ENCODE measurements around the gene PGS1.

Gene PGS1

GRCh38 chr17:78400581-78401240 lies 22.3 kb downstream of the PGS1 start:
- peaks cover 97% of the 10 kb centered on the region for H3K36me3 ChIP-seq (ENCODE audit: insufficient read depth, low read length)
- H3K9me3 ChIP-seq (ENCODE audit: insufficient read depth, low read length, severe bottlenecking), result no peaks in the 10 kb centered on the region
- H3K9ac ChIP-seq (ENCODE audit: low read depth, low read length), result no peak overlapping the region
- H3K27me3 ChIP-seq (ENCODE audit: insufficient read depth, low read length, poor library complexity), result no peaks in the 10 kb centered on the region
- peaks cover 17% of the 10 kb centered on the region; the same call in 1 of the 2 replicates for H3K79me2 ChIP-seq (ENCODE audit: insufficient read depth, low read length)
- H3K4me1 ChIP-seq (ENCODE audit: insufficient read depth, low read length), result no peaks in the 10 kb centered on the region
- no peak overlapping the region for H2AFZ ChIP-seq (ENCODE audit: low read depth, low read length)
- DNase-seq (no peak), ATAC-seq (ENCODE audit: insufficient read depth, low read depth) (no peak)
- no peak overlapping the region for H3K4me3 ChIP-seq (ENCODE audit: low read depth in 1 of 2, low read length in 2 of 2)
- TF ChIP-seq CTCF (IDR thresholded peaks at IDR 0.05; ENCODE audit: borderline replicate concordance, extremely low read depth, low read length, poor library complexity, severe bottlenecking) (no peak), EZH2 (IDR thresholded peaks at IDR 0.05; ENCODE audit: borderline replicate concordance, low read depth, low read length, severe bottlenecking) (no peak)
- peaks cover 39% of the 10 kb centered on the region for H4K20me1 ChIP-seq (ENCODE audit: insufficient read depth, low read length)
- no peak overlapping the region for H3K4me2 ChIP-seq (ENCODE audit: insufficient read depth, low read length)
- no peak overlapping the region for H3K27ac ChIP-seq (ENCODE audit: low read length)

GRCh38 chr17:78401246-78401645 lies 22.8 kb downstream of the PGS1 start:
- no peak overlapping the region for H3K4me3 ChIP-seq (ENCODE audit: low read depth in 1 of 2, low read length in 2 of 2)
- H3K27ac ChIP-seq (ENCODE audit: low read length), result no peak overlapping the region
- H4K20me1 ChIP-seq (ENCODE audit: insufficient read depth, low read length), result peaks cover 35% of the 10 kb centered on the region
- peaks cover 16% of the 10 kb centered on the region; the same call in 1 of the 2 replicates for H3K79me2 ChIP-seq (ENCODE audit: insufficient read depth, low read length)
- no peak overlapping the region for H3K4me2 ChIP-seq (ENCODE audit: insufficient read depth, low read length)
- no peaks in the 10 kb centered on the region for H3K9me3 ChIP-seq (ENCODE audit: insufficient read depth, low read length, severe bottlenecking)
- H2AFZ ChIP-seq (ENCODE audit: low read depth, low read length), result no peak overlapping the region
- H3K27me3 ChIP-seq (ENCODE audit: insufficient read depth, low read length, poor library complexity), result no peaks in the 10 kb centered on the region
- H3K36me3 ChIP-seq (ENCODE audit: insufficient read depth, low read length), result peaks cover 93% of the 10 kb centered on the region
- ATAC-seq (ENCODE audit: insufficient read depth, low read depth), result no peak
- no peaks in the 10 kb centered on the region for H3K4me1 ChIP-seq (ENCODE audit: insufficient read depth, low read length)
- no peak overlapping the region for H3K9ac ChIP-seq (ENCODE audit: low read depth, low read length)
- TF ChIP-seq EZH2 (IDR thresholded peaks at IDR 0.05; ENCODE audit: borderline replicate concordance, low read depth, low read length, severe bottlenecking), result no peak
- TF ChIP-seq CTCF (IDR thresholded peaks at IDR 0.05; ENCODE audit: borderline replicate concordance, extremely low read depth, low read length, poor library complexity, severe bottlenecking), result no peak
- no peak for DNase-seq

GRCh38 chr17:78401891-78402290 lies 23.4 kb downstream of the PGS1 start:
- H3K4me2 ChIP-seq (ENCODE audit: insufficient read depth, low read length), result no peak overlapping the region
- no peaks in the 10 kb centered on the region for H3K27me3 ChIP-seq (ENCODE audit: insufficient read depth, low read length, poor library complexity)
- H3K4me3 ChIP-seq (ENCODE audit: low read depth in 1 of 2, low read length in 2 of 2), result no peak overlapping the region
- H3K9ac ChIP-seq (ENCODE audit: low read depth, low read length), result no peak overlapping the region
- ATAC-seq (ENCODE audit: insufficient read depth, low read depth) (no peak), DNase-seq (no peak)
- peaks cover 36% of the 10 kb centered on the region for H4K20me1 ChIP-seq (ENCODE audit: insufficient read depth, low read length)
- no peaks in the 10 kb centered on the region for H3K4me1 ChIP-seq (ENCODE audit: insufficient read depth, low read length)
- H2AFZ ChIP-seq (ENCODE audit: low read depth, low read length), result no peak overlapping the region
- peaks cover 93% of the 10 kb centered on the region for H3K36me3 ChIP-seq (ENCODE audit: insufficient read depth, low read length)
- H3K27ac ChIP-seq (ENCODE audit: low read length), result no peak overlapping the region
- no peaks in the 10 kb centered on the region for H3K9me3 ChIP-seq (ENCODE audit: insufficient read depth, low read length, severe bottlenecking)
- peaks cover 15% of the 10 kb centered on the region; the same call in 1 of the 2 replicates for H3K79me2 ChIP-seq (ENCODE audit: insufficient read depth, low read length)
- TF ChIP-seq EZH2 (IDR thresholded peaks at IDR 0.05; ENCODE audit: borderline replicate concordance, low read depth, low read length, severe bottlenecking) (no peak), CTCF (IDR thresholded peaks at IDR 0.05; ENCODE audit: borderline replicate concordance, extremely low read depth, low read length, poor library complexity, severe bottlenecking) (no peak)

All from DND-41 (cell line).